Mesodermal cell (in vitro differentiated cells): ENCODE results near the gene ASTN2.

ENCODE experiments used
- H3K27ac ChIP-seq: 2 replicates; pipeline ENCODE4 v1.7.0; 2013; ENCODE audit warnings: mild to moderate bottlenecking, low read depth, low read length, moderate library complexity; ENCODE audit not compliant: severe bottlenecking
- H3K36me3 ChIP-seq: 2 replicates; pipeline ENCODE4 v1.7.1; 2013; ENCODE audit warnings: mild to moderate bottlenecking, low read length, moderate library complexity; ENCODE audit not compliant: control insufficient read depth, insufficient read depth
- H3K4me1 ChIP-seq: one replicate; pipeline ENCODE4 v1.7.1; 2013; ENCODE audit warnings: mild to moderate bottlenecking, low read length; ENCODE audit not compliant: insufficient read depth, control insufficient read depth, poor library complexity, severe bottlenecking
- H3K4me3 ChIP-seq: 2 replicates; pipeline ENCODE4 v1.7.0; 2013; ENCODE audit warnings: low read length, control low read depth, mild to moderate bottlenecking; ENCODE audit not compliant: insufficient read depth, poor library complexity, severe bottlenecking; ENCODE audit errors: extremely low read depth
- H3K9me3 ChIP-seq: 2 replicates; pipeline ENCODE4 v1.7.1; 2013; ENCODE audit warnings: mild to moderate bottlenecking, low read length, moderate library complexity; ENCODE audit not compliant: control insufficient read depth
- WGBS, 2 experiments: methylation state at CpG; one replicate each; pipeline ENCODE4 v1.1.5; 2013; ENCODE audit warnings: missing lambda C conversion rate in 2 of 2; ENCODE audit not compliant: insufficient coverage in 2 of 2; 5-methylcytosine and 5-hydroxymethylcytosine counted together

ASTN2 gene

GRCh38 chr9:117211280-117211679 lies 203.6 kb downstream of the ASTN2 start:
- no CpG with 5 or more reads among the region's 3 CpGs for WGBS, 2 experiments
- Histone ChIP-seq H3K36me3 (peaks cover 7% of the 10 kb centered on the region), H3K9me3 (peaks cover 4% of the 10 kb centered on the region), H3K4me1 (peaks cover 7% of the 10 kb centered on the region), H3K27ac (no peak overlapping the region), H3K4me3 (no peak overlapping the region)

GRCh38 chr9:117205806-117206205 lies 209.1 kb downstream of the ASTN2 start:
- H3K4me1 ChIP-seq = peaks cover 23% of the 10 kb centered on the region
- WGBS, 2 experiments = 70 to 83% methylated on average over 3 to 4 of the region's 4 CpGs
- no peaks in the 10 kb centered on the region for H3K36me3 ChIP-seq
- no peak overlapping the region for H3K4me3 ChIP-seq
- H3K9me3 ChIP-seq = peaks cover 4% of the 10 kb centered on the region
- H3K27ac ChIP-seq = peak overlapping the region; percentile 57

- Histone ChIP-seq H3K27ac (peak overlapping the region; percentile 57), H3K9me3 (peaks cover 4% of the 10 kb centered on the region), H3K4me3 (no peak overlapping the region), H3K36me3 (no peaks in the 10 kb centered on the region), H3K4me1 (peaks cover 23% of the 10 kb centered on the region)
- WGBS, 2 experiments = no CpG with 5 or more reads among the region's 1 CpG
These were observed 209.9 kb downstream of the ASTN2 start for GRCh38 chr9:117204971-117205370.

- WGBS, 2 experiments = 68 to 75% methylated on average over 3 of the region's 5 CpGs
These were observed 223.2 kb downstream of the ASTN2 start for GRCh38 chr9:117191504-117192261.

GRCh38 chr9:117189121-117189520 lies 225.7 kb downstream of the ASTN2 start:
- WGBS, 2 experiments = 60% methylated on average over 1 of the region's 3 CpGs; no CpG with 5 or more reads in 1 of the 2 experiments
- Histone ChIP-seq H3K4me3 (no peak overlapping the region), H3K36me3 (no peaks in the 10 kb centered on the region), H3K9me3 (no peaks in the 10 kb centered on the region), H3K4me1 (peaks cover 10% of the 10 kb centered on the region), H3K27ac (no peak overlapping the region)

More at GRCh38 chr9:117191504-117192261, 223.2 kb downstream of the ASTN2 start:
- H3K4me3 ChIP-seq = no peak overlapping the region
- H3K27ac ChIP-seq = no peak overlapping the region
- peaks cover 10% of the 10 kb centered on the region for H3K4me1 ChIP-seq
- no peaks in the 10 kb centered on the region for H3K36me3 ChIP-seq
- H3K9me3 ChIP-seq = no peaks in the 10 kb centered on the region

- no peaks in the 10 kb centered on the region for H3K9me3 ChIP-seq
- 70 to 97% methylated on average over 1 to 3 of the region's 3 CpGs for WGBS, 2 experiments
- H3K4me3 ChIP-seq = no peak overlapping the region
- H3K4me1 ChIP-seq = peaks cover 10% of the 10 kb centered on the region
- no peak overlapping the region for H3K27ac ChIP-seq
- H3K36me3 ChIP-seq = no peaks in the 10 kb centered on the region
These were observed 226.5 kb downstream of the ASTN2 start for GRCh38 chr9:117188394-117188793.

- H3K36me3 ChIP-seq = no peaks in the 10 kb centered on the region
- no peaks in the 10 kb centered on the region for H3K9me3 ChIP-seq
- H3K4me3 ChIP-seq = no peak overlapping the region
- H3K27ac ChIP-seq = no peak overlapping the region
- peaks cover 10% of the 10 kb centered on the region for H3K4me1 ChIP-seq
- 91 to 94% methylated on average over 2 of the region's 2 CpGs for WGBS, 2 experiments
These were observed 227.4 kb downstream of the ASTN2 start for GRCh38 chr9:117187498-117187897.

- WGBS, 2 experiments = 80 to 94% methylated on average over 7 of the region's 7 CpGs
- no peak overlapping the region for H3K27ac ChIP-seq
- H3K4me3 ChIP-seq = no peak overlapping the region
- H3K36me3 ChIP-seq = no peaks in the 10 kb centered on the region
- peaks cover 16% of the 10 kb centered on the region for H3K9me3 ChIP-seq
- H3K4me1 ChIP-seq = peaks cover 1% of the 10 kb centered on the region
These were observed 230.7 kb downstream of the ASTN2 start for GRCh38 chr9:117184173-117184572.

- H3K9me3 ChIP-seq = peaks cover 16% of the 10 kb centered on the region
- WGBS, 2 experiments = no CpG with 5 or more reads among the region's 2 CpGs
- H3K36me3 ChIP-seq = no peaks in the 10 kb centered on the region
- H3K4me3 ChIP-seq = no peak overlapping the region
- no peak overlapping the region for H3K27ac ChIP-seq
- H3K4me1 ChIP-seq = no peaks in the 10 kb centered on the region
These were observed 232.8 kb downstream of the ASTN2 start for GRCh38 chr9:117182046-117182445.

GRCh38 chr9:117180896-117181445 lies 233.9 kb downstream of the ASTN2 start:
- no peak overlapping the region for H3K4me3 ChIP-seq
- H3K27ac ChIP-seq = no peak overlapping the region
- H3K36me3 ChIP-seq = no peaks in the 10 kb centered on the region
- peaks cover 16% of the 10 kb centered on the region for H3K9me3 ChIP-seq
- 94% methylated on average over 2 of the region's 2 CpGs; no CpG with 5 or more reads in 1 of the 2 experiments for WGBS, 2 experiments
- H3K4me1 ChIP-seq = no peaks in the 10 kb centered on the region
